MG63 (cell line): Measurements from ENCODE around the gene PPFIA3. TPM values are rescaled to one million over a fixed set of nuclear protein-coding genes. Genes with fewer than 3 reads are reported as not detected.

ENCODE experiments used
- DNase-seq: peaks from one replicate; pipeline ENCODE4 v3.0.0-alpha.2; 2020
- H3K27me3 ChIP-seq: fragments of 250-450 bp; sonication (Bioruptor Pico); 2 replicates; pipeline ENCODE4 v1.5.1; 2020; ENCODE audit warnings: mild to moderate bottlenecking, moderate library complexity
- H3K36me3 ChIP-seq: fragments of 250-450 bp; sonication (Bioruptor Pico); 2 replicates; pipeline ENCODE4 v1.5.1; 2020; ENCODE audit warnings: mild to moderate bottlenecking, moderate library complexity
- H3K4me3 ChIP-seq: fragments of 250-450 bp; sonication (Bioruptor Pico); 2 replicates; pipeline ENCODE4 v1.5.1; 2020; ENCODE audit warnings: mild to moderate bottlenecking, moderate library complexity
- H3K9me3 ChIP-seq: fragments of 250-450 bp; sonication (Bioruptor Pico); 2 replicates; pipeline ENCODE4 v1.5.1; 2020; ENCODE audit warnings: mild to moderate bottlenecking, moderate library complexity
- total RNA-seq: library from RNA; depleted of rRNA; stranded (reverse); fragments of >200 nt; shearing (Covaris generic); gene quantifications from 2 replicates; pipeline ENCODE4 v1.2.3, GENCODE V29; 2014; ENCODE audit warnings: low replicate concordance

PPFIA3 gene
- total RNA-seq, 1 experiment from 2014 or later = 21.4 TPM

DNA sequence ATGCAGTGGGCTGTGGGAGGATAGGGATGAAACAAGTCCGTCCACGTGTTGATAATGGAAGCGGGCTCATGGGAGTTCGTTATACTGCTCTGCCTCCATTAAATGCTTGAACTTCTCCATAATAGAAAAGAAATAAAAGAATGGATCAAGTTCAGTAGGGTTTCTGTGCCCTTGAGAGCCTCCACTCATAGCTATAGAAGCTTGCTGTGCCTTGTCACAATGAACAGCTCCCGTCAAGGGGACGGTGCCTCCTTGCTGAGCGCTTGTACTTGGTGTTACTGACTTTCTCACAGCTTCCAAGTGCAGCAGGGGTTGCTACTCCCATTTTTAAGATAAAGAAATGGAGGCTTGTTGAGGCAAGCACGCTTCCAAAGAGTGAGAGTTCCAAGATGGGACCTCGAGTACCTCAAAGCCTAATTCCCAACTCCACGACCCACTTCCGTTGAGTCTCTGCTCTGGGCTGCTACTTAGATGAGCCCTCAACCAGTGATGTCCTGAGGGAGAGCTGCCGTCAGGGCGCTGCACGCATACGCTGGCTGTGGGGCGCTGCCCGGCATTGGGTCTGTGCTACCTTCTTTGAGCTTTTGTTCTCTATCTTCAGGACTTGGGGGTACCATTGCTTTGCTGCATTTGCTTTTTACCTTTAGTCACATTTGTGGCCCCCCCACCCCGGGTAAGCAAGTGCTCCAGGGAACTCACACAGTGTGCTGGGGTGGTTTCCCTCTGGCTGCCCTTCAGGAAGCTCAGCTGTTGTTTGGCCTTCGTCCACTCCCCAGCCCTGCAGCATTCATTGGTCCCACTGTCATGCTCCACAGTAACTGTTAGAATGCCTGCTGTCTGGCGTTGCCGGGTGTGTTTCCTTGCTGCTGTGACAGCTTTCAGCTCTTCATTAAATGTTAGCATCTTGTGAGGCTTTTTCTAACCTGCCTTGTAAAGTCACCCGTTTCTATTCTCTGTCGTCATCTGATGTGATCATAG, 24.6 kb upstream of the PPFIA3 start:
- no peak overlapping the region for H3K4me3 ChIP-seq
- no peaks in the 10 kb centered on the region for H3K9me3 ChIP-seq
- no peak for DNase-seq
- H3K36me3 ChIP-seq = peaks cover 93% of the 10 kb centered on the region
- H3K27me3 ChIP-seq = no peaks in the 10 kb centered on the region

DNA sequence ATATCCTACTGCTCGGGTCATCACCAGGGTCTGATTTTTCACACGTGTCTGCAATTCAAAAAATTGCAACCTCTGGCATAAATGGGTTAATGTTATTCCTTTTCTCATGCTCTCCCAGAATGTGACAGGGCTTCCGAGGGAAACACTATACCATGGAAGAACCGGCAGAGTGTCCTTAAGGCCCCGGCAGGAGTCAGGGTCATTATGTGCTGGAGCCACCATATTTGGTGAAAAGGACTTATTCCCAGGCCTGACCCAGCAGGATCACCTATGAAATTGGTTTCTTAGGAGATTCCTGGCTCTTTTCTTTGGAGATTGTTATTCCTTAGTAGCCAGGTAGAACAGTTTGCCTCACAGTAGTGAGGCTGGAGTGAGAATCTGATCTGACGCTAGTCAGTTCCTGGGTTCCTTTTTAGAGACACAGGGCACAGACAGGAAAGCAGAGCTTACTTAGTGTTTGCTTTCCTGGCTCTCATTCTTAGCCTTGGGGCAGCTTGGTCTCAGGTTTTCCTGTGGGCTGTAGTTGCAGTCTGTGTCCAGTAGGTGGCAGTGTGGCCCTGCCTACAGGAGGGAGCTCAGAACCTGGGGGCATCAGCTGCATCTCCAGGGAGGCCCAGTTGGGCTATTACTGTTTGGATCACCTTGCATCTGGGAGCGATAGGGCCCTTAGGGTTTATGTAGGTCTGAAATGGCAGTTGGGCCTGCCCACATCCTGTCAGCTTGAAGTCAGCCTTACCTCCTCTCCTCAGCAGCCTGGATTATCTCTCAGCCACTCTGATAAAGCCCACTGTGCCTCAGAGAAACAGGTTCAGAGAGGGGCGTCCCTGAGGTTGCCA, 21.7 kb upstream of the PPFIA3 start:
- Histone ChIP-seq H3K27me3 (no peaks in the 10 kb centered on the region), H3K4me3 (no peak overlapping the region), H3K36me3 (peaks cover 86% of the 10 kb centered on the region), H3K9me3 (no peaks in the 10 kb centered on the region)
- peak; percentile 68 for DNase-seq

GRCh38 chr19:49098795-49099194, 20.5 kb upstream of the PPFIA3 start:
- DNase-seq = no peak
- Histone ChIP-seq H3K36me3 (peaks cover 87% of the 10 kb centered on the region), H3K9me3 (no peaks in the 10 kb centered on the region), H3K4me3 (no peak overlapping the region), H3K27me3 (no peaks in the 10 kb centered on the region)

DNA sequence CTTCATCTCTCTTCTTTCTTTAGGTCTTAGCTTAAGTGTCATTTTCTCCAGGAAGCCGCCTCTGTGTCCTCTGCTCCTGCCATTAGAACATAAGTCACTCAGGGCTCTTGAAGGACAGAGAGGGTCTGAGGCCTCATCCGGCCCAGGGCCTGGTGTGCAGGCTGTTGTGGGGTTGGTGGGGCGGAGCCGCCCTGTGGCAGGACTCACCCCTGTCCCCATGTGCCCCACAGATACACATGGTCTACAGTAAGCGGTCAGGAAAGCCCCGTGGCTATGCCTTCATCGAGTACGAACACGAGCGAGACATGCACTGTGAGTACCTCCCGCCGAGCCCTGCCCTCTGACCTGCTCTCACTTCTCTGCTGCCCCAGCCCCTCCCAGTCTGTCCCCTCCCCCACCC, 18.2 kb upstream of the PPFIA3 start:
- H3K36me3 ChIP-seq = peaks cover 87% of the 10 kb centered on the region

GRCh38 chr19:49102303-49102702, 17.0 kb upstream of the PPFIA3 start:
- Histone ChIP-seq H3K4me3 (no peak overlapping the region), H3K27me3 (no peaks in the 10 kb centered on the region), H3K36me3 (peaks cover 87% of the 10 kb centered on the region), H3K9me3 (no peaks in the 10 kb centered on the region)
- no peak for DNase-seq

More for the DNA sequence above, 18.2 kb upstream of the PPFIA3 start:
- no peak for DNase-seq
- Histone ChIP-seq H3K27me3 (no peaks in the 10 kb centered on the region), H3K4me3 (no peak overlapping the region), H3K9me3 (no peaks in the 10 kb centered on the region)

- peaks cover 86% of the 10 kb centered on the region for H3K36me3 ChIP-seq
- no peaks in the 10 kb centered on the region for H3K9me3 ChIP-seq
- DNase-seq = no peak
- H3K27me3 ChIP-seq = no peaks in the 10 kb centered on the region
- no peak overlapping the region for H3K4me3 ChIP-seq
Observed at GRCh38 chr19:49103331-49104085, 15.8 kb upstream of the PPFIA3 start.

DNA sequence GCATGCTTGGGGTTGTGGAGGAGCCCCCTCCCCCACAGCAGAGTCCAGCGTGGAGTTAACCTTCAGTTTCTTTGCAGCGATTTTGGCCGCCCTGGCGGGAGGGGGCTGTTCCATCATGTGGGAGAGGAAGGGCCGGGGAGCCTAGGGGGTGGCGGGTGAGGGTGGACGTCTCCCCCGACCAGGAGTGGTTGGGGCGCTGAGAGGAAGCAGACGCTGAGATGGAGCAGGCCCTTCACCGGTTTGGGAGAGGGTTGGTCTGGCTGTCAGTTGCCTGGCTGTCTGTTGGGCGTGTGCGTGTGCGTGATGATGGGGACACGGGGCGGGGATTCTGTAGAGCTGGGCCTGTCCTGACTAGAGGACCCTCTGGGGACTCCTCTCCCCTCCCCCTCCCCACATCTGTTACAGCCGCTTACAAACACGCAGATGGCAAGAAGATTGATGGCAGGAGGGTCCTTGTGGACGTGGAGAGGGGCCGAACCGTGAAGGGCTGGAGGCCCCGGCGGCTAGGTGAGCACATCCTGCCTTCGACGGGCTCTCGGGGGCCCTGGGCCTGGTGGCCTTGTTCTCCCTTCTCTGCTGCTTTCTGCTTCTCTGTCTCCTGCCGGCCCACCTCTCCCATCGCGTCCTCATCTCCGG, 15.0 kb upstream of the PPFIA3 start:
- no peak overlapping the region for H3K4me3 ChIP-seq
- no peaks in the 10 kb centered on the region for H3K9me3 ChIP-seq
- H3K27me3 ChIP-seq = no peaks in the 10 kb centered on the region
- DNase-seq = no peak
- peaks cover 84% of the 10 kb centered on the region for H3K36me3 ChIP-seq

GRCh38 chr19:49106648-49107135, 12.7 kb upstream of the PPFIA3 start:
- DNase-seq = peak; percentile 42
- no peaks in the 10 kb centered on the region for H3K9me3 ChIP-seq
- peaks cover 78% of the 10 kb centered on the region for H3K36me3 ChIP-seq

DNA sequence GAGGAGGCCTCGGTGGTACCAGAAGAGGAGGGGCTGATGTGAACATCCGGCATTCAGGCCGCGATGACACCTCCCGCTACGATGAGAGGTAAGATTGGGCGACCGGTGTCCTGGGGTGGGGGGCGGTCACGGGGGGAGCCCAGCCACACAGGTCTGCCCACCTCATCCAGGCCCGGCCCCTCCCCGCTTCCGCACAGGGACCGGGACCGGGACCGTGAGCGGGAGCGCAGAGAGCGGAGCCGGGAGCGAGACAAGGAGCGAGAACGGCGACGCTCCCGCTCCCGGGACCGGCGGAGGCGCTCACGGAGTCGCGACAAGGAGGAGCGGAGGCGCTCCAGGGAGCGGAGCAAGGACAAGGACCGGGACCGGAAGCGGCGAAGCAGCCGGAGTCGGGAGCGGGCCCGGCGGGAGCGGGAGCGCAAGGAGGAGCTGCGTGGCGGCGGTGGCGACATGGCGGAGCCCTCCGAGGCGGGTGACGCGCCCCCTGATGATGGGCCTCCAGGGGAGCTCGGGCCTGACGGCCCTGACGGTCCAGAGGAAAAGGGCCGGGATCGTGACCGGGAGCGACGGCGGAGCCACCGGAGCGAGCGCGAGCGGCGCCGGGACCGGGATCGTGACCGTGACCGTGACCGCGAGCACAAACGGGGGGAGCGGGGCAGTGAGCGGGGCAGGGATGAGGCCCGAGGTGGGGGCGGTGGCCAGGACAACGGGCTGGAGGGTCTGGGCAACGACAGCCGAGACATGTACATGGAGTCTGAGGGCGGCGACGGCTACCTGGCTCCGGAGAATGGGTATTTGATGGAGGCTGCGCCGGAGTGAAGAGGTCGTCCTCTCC, 11.5 kb upstream of the PPFIA3 start:
- no peaks in the 10 kb centered on the region for H3K9me3 ChIP-seq
- no peaks in the 10 kb centered on the region for H3K27me3 ChIP-seq
- peaks cover 70% of the 10 kb centered on the region for H3K36me3 ChIP-seq
- H3K4me3 ChIP-seq = no peak overlapping the region
- DNase-seq = no peak

More at GRCh38 chr19:49106648-49107135, 12.7 kb upstream of the PPFIA3 start:
- Histone ChIP-seq H3K27me3 (no peaks in the 10 kb centered on the region), H3K4me3 (no peak overlapping the region)

DNA sequence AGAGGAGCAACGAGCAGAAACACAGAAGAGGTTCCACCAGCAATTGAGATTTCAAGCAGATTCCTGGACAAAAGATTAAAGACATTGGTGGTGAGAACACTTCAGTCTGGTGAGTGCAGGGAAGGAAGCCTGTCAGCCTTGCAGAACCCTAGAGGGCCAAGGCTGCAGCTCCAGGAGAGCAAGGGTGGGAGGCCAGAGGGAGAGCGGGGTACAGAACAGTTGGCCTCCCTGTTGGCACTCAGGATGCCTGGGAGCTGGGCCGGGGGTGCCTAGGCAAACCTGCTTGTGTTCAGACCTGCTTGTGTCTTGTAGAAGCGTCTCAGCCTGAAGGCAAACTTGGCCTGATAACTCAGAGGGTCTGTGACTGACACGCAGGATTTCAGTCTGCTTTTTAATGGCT, 10.3 kb upstream of the PPFIA3 start:
- Histone ChIP-seq H3K36me3 (peaks cover 59% of the 10 kb centered on the region), H3K4me3 (no peak overlapping the region), H3K27me3 (no peaks in the 10 kb centered on the region), H3K9me3 (no peaks in the 10 kb centered on the region)
- no peak for DNase-seq

DNA sequence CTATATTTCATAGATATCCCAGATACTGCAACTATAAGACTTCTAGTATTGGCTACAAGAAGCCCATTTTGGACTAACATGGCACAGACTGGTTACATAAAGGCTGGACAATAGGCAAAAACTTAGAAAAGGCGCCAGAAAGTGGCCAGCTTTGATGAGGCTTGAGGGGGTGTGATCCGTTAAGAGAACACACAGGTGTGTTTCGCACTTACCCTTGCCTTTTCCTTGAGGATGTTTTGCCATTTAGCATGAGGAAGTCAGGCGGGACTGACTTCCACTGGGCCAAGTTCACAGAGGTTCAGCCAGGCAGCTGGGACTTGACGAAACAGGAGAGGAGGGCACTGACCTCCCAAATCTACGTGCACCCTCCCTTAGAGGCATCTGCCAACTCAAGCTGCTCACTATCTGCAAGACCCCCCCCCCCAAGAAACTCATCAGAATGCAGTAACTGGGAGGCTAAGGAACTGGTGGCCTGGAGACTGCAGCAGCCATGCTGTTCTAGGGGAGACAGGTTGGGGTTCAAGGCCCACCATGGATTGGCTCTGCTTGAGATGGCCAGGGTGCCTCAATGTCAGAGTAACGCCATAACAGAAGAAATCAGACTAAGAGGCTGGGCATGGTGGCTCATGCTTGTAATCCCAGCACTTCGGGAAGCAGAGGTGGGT, 9.6 kb upstream of the PPFIA3 start:
- Histone ChIP-seq H3K27me3 (no peaks in the 10 kb centered on the region), H3K9me3 (no peaks in the 10 kb centered on the region), H3K4me3 (no peak overlapping the region), H3K36me3 (peaks cover 53% of the 10 kb centered on the region)
- DNase-seq = no peak

- H3K4me3 ChIP-seq = no peak overlapping the region
- H3K36me3 ChIP-seq = peaks cover 46% of the 10 kb centered on the region
- H3K9me3 ChIP-seq = no peaks in the 10 kb centered on the region
- H3K27me3 ChIP-seq = no peaks in the 10 kb centered on the region
- DNase-seq = no peak
Observed at GRCh38 chr19:49110567-49110966, 8.8 kb upstream of the PPFIA3 start.

DNA sequence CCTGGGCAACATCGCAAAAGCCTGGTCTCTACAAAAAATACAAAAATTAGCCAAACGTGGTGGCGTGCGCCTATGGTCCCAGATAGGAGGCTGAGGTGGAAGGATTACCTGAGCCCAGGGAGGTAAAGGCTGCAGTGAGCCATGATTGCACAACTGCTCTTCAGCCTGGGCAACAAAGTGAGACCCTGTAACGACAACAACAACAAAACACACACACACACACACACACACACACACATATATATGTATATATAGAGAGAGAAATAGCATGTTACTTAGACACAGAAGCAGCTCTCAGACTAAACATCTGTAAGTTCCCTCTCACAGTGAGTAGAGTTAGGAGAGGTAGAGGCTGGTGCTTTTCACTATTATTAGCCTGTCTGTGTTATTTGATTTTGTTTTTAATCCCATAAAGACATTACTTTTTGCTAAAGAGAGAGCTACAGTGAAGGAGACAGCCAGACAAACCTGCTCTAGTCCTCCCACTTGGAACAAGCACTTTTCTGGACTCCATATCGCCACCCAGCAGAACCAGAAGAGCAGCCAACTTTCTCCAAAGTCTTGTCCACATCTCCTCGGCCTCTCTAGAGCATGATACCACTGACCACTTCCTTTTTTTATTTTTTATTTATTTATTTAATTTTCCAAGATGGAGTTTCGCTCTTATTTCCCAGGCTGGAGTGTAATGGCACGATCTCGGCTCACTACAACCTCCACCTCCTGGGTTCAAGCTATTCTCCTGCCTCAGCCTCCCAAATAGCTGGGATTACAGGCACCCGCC, 7.9 kb upstream of the PPFIA3 start:
- no peak for DNase-seq
- H3K9me3 ChIP-seq = no peaks in the 10 kb centered on the region
- no peaks in the 10 kb centered on the region for H3K27me3 ChIP-seq
- no peak overlapping the region for H3K4me3 ChIP-seq
- H3K36me3 ChIP-seq = peaks cover 38% of the 10 kb centered on the region
